ENCODE measurements around the gene KCNK7.

Gene KCNK7

DNA sequence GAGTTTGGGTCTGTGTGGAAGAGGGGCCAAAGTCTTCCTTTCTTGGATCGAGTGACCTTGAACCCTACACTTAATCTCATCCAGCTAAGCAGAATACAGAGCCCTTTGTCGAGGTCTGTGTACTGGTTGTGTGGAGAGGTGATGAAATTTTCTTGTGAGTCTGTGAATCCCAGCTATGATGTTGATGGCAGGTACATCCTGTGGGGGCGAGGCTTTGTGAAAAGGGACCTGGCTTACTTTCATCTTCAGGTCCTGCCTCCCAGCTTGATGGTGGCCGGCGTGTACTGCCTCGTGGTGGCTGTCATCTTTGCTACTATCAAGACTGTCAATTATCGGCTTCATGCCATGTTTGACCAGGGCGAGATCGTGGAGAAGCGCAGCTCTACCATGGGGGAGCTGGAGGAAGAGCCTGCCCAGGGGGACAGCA lies 21.0 kb upstream of the KCNK7 start:
- TF ChIP-seq, protein P1, sequence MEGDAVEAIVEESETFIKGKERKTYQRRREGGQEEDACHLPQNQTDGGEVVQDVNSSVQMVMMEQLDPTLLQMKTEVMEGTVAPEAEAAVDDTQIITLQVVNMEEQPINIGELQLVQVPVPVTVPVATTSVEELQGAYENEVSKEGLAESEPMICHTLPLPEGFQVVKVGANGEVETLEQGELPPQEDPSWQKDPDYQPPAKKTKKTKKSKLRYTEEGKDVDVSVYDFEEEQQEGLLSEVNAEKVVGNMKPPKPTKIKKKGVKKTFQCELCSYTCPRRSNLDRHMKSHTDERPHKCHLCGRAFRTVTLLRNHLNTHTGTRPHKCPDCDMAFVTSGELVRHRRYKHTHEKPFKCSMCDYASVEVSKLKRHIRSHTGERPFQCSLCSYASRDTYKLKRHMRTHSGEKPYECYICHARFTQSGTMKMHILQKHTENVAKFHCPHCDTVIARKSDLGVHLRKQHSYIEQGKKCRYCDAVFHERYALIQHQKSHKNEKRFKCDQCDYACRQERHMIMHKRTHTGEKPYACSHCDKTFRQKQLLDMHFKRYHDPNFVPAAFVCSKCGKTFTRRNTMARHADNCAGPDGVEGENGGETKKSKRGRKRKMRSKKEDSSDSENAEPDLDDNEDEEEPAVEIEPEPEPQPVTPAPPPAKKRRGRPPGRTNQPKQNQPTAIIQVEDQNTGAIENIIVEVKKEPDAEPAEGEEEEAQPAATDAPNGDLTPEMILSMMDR (IDR thresholded peaks at IDR 0.05; ENCODE audit: low read depth, low read length, missing control alignments), result no peak
- DNase-seq (ENCODE audit: low read depth), result no peak
- peak overlapping the region; percentile 91 for H3K4me3 ChIP-seq (ENCODE audit: low read depth, low read length)

- no peak for DNase-seq (ENCODE audit: low read depth)
- TF ChIP-seq, protein P1 (IDR thresholded peaks at IDR 0.05; ENCODE audit: low read depth, low read length, missing control alignments), result no peak
- peak overlapping the region; percentile 91 for H3K4me3 ChIP-seq (ENCODE audit: low read depth, low read length)
Measured at GRCh38 chr11:65615950-65616574, 20.5 kb upstream of the KCNK7 start.

DNA sequence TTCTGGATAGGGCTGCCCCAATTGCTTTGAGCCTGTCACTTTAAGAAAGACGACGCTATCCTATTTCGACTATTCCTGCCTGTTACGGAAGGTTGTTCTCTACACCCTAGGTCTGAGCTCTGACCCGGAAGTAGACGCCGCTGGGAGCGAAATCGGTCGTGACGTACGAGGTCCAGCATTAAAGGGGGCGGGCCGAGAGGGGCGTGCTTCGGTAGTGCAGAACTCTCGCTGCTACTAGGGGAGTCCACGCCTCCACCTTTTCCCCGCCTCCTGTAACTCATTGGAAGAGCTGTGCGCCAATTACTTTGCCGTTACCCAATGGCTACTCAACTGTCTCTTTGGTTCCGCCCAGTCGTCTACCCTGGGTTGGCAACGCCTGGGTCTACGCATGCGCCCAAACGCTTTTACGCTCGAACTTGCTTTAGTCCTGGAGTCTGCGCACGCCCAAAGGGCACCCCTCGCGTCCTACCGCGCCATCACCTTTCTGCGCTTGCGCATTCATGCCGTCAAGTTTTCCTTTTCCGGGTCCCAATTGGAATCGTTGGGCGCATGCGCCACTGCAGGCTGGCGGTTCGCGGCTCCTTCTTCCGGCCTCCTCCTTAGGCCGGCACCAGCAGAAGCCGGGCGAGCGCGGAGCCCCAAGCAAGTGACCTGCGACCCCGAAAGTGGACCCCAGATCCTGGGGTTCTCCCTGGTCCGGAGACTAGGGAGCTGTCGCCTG lies 19.8 kb upstream of the KCNK7 start, which contains the start of gene PCNX3:
PCNX3 (plus strand) TSS at position 548 of the 721 bp plus-strand sequence. CDS start 536 bp downstream, outside the sequence.
- TF ChIP-seq, protein P1 (IDR thresholded peaks at IDR 0.05; ENCODE audit: low read depth, low read length, missing control alignments), result no peak
- DNase-seq (ENCODE audit: low read depth), result peak; percentile 100
- H3K4me3 ChIP-seq (ENCODE audit: low read depth, low read length), result peak within 1 kb of the TSS; percentile 91

DNA sequence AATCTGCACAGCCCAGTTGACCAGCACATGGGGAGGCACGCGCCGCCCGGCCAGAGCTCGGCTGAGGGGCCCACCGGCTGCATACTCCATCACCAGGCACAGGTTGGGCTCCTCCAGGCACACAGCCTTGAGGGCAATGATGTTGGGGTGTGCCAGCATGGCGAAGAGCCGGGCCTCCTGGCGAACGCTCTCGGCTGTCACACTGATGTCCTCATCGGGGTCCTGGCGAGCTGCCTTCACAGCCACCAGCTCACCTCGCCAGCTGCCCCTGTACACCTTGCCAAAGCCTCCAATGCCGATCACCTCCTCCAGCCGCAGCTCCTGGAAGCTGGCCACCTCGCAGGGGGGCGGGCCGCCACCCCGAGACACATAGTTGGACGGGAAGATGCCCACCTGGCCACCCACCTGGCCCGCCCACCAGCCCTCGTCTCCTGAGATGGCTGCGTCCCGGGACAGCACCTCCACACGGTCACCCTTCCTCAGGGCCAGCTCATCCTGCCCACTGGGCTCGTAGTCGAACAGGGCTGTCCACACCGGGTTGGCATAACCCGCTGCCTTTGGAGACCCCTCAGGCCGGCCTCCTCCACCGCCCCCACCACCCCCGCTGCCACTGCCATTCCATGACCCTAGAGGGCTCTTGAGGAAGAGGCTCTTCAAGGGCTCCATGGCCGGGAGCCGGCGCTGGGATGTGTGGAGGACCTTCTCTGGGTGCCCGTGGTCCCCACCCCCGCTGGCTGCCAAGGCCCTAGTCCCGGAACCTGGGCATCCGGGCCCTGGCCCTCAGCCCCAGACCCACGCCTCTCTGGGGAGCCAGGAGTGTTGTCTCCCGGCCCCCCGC lies 17.7 kb upstream of the KCNK7 start:
- TF ChIP-seq, protein P1 (IDR thresholded peaks at IDR 0.05; ENCODE audit: low read depth, low read length, missing control alignments), result no peak
- no peak for DNase-seq (ENCODE audit: low read depth)
- peak overlapping the region; percentile 87 for H3K4me3 ChIP-seq (ENCODE audit: low read depth, low read length)

- DNase-seq (ENCODE audit: low read depth), result no peak
- peak overlapping the region; percentile 87 for H3K4me3 ChIP-seq (ENCODE audit: low read depth, low read length)
- TF ChIP-seq, protein P1 (IDR thresholded peaks at IDR 0.05; ENCODE audit: low read depth, low read length, missing control alignments), result no peak
Measured at GRCh38 chr11:65612691-65613090, 17.1 kb upstream of the KCNK7 start.

DNA sequence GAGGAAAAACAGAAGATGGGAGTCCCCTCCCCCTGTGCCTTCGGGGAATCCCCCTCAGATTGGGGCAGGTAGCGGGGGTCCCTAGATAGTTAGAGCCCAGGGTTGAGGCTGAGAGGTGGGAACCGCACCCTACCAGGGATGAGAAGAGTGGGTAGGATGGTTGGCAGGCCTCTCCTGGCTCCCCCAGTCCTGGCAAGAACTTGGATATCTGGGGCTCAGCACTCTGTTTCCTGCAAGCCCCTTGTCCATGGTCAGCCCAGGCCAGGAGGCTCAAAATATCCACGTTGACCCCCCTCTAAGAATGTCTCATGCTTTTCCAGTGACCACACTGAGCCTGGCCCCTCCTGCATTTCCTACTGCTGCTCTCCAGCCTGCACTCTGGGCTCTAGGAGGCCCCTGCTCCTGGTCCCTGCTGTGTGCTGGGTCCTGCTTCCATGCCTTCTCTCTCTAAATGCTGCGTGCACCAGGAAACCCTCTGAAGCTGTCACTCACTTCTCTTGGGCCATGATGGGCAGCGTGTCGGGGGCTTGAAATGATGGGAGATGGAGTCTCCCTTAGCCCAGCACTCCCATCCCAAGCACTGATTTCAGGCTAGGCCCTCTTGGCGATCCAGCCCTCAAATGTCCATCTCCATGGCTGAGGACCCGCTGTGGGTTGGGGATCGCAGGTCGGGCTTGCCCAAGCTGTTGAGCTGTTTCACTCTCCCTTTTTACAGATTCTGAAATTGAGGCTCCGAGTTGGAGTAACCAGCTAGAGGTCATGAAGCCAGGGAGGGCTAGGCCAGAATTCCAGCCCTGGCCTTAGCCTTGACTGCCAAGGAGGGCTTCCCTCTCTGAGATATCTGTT lies 16.4 kb upstream of the KCNK7 start:
- TF ChIP-seq, protein P1 (IDR thresholded peaks at IDR 0.05; ENCODE audit: low read depth, low read length, missing control alignments), result no peak
- no peak for DNase-seq (ENCODE audit: low read depth)
- peak overlapping the region; percentile 87 for H3K4me3 ChIP-seq (ENCODE audit: low read depth, low read length)
